GM19395 (cell line): ENCODE data around the gene HEPN1.

Source experiments
- ATAC-seq: cut with Tn5 transposase; IDR thresholded peaks from one replicate; pipeline ENCODE4 v1.9.1; 2021; ENCODE audit warnings: mild to moderate bottlenecking, moderate library complexity; ENCODE audit not compliant: unreplicated experiment

Gene HEPN1

GRCh38 chr11:124918950-124919349, at the start of gene HEPN1:
Gene HEPN1, plus strand, starts transcription at chr11:124919250.
- no peak for ATAC-seq

DNA sequence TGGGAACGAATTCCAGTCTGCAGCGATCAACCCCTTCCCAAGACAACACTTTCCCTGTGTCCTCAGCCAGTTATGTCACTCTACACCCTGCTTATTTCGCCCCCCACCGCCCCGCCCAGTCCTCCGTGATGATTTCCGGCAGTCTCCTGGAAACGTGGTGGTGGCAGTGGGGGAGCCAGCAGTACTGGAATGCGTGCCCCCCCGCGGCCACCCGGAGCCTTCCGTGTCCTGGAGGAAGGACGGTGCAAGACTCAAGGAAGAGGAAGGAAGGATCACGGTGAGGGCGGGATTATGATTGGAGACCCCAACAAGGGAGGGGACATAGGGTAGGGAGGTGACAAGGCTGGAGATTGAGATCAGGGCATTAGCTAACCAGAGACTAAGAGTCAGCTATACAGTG, 49.7 kb upstream of the HEPN1 start:
- no peak for ATAC-seq

DNA sequence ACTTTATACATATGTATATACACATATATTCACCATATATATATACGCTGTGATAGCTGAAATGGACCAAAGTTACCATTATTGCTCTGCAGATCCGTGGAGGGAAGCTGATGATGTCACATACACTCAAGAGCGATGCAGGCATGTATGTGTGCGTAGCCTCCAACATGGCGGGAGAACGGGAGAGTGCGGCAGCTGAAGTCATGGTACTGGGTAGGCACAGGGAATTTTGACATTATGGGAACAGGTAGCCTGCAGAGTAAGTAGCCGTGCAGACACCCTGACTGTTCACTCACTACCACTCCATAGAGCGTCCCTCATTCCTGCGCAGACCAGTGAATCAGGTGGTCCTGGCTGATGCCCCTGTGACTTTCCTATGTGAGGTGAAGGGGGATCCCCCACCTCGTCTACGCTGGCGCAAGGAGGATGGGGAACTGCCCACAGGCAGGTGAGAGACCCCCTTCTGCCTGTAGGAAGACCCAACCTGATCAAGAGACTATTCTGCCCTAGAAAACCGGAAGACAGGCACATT, 49.1 kb upstream of the HEPN1 start:
- no peak for ATAC-seq

DNA sequence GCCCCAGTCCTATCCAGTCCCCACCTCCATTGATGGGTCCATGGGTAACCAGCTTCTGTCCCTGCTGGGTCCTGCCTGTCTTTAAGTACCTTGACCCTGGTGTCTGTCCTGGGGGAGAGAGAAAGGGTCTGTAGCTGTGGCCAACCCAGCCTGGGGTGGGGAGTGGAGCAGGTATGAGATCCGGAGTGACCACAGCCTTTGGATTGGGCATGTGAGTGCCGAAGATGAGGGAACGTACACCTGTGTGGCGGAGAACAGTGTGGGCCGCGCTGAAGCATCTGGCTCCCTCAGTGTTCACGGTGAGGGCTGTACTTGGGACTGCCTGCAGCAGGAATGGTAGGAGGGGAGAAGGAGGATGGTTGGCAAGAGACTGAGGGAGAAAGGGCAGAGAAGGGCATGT, 48.6 kb upstream of the HEPN1 start:
- no peak for ATAC-seq

- no peak for ATAC-seq
Observed at GRCh38 chr11:124872280-124872679, 46.8 kb upstream of the HEPN1 start.

DNA sequence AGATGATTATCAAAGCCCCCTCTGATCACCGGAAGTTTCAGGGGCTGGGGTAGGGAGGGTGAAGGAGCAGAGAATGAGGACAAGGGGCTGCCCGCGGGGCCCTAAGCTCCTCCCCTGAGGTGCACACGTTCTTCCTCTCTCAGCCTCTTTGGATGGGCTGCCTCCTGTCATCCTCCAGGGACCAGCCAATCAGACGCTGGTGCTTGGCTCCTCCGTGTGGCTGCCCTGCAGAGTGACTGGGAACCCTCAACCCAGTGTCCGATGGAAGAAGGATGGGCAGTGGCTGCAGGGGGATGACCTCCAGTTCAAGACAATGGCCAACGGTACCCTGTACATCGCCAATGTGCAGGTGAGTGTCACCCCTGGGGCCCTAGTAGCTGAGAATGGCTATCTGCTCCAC, 46.3 kb upstream of the HEPN1 start:
- ATAC-seq = no peak

GRCh38 chr11:124873951-124874350, 45.1 kb upstream of the HEPN1 start:
- no peak for ATAC-seq

DNA sequence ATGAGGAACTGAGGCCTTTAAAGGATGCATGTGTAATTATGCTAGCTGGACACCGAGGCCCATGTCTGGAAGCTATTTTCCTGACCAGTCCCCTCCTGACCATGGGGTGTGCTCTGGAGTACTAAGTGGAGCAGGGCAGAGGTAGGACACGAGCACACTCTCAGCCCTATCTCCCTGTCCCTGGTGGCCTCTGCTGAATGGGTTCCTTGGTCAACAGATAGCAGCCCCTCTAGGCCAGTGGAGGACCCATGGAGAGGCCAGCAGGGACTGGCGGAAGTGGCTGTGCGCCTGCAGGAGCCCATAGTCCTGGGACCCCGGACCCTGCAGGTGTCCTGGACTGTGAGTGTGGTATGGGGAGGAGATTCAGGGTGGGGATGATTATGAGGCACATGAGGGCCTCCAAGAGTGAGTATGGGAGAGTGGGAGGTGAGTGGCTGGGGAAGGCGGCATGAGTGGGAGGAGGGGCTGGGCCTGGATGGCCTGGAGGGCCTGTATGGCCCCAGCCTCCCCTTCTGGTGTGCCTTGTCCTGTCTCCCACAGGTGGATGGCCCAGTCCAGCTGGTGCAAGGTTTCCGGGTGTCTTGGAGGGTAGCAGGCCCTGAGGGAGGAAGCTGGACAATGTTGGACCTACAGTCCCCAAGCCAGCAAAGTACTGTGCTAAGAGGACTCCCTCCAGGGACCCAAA, 44.3 kb upstream of the HEPN1 start:
- ATAC-seq = no peak

DNA sequence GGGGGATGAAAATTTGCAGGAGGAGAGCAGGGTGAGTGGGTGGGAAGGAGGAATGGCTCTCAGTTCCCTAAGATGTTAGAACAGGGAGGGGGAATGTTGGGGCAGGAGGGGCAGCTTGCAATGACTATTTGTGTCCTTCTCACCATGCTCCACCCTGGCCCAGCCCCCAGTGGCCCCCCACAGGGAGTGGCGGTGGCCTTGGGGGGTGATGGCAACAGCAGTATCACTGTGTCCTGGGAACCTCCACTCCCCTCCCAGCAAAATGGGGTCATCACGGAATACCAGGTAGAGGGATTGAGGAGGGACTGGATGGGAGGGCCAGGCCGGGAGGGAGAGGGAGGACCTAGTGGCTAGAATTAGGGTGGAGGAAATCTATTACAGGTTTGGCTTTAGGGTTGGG, 43.6 kb upstream of the HEPN1 start:
- no peak for ATAC-seq

DNA sequence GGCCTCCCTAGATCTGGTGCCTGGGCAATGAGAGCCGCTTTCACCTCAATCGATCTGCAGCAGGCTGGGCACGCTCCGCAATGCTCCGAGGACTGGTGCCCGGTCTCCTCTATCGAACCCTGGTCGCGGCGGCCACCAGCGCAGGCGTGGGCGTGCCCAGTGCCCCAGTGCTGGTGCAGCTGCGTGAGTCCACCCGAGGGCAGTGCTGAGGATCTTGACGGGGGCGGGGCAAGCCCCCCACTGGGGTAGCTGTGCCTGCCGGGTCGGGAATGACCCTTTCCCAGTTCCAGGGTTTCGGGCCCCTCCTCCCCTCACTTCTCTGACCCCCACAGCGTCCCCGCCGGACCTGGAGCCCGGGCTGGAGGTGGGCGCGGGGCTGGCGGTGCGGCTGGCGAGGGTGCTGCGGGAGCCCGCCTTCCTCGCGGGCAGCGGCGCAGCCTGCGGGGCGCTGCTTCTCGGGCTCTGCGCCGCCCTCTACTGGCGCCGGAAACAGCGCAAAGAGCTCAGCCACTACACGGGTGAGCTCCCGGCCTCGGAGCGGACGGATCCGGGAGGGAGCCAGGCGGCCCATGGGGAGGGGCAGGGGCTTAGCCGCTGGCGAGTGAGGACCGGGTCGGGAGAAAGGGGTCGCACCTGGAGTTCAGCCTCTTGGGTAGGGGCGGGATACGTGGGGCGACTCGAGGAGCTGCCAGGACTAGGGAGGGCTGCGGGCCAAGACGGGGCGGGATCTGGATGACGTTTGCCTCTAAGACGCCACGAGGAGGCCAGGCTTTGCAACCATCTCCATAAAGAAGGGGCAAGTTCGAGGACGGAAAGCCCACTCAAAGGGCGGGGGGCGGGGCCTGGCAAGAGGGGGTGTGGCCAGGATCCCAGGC, 42.9 kb upstream of the HEPN1 start:
- ATAC-seq = peak; percentile 96

DNA sequence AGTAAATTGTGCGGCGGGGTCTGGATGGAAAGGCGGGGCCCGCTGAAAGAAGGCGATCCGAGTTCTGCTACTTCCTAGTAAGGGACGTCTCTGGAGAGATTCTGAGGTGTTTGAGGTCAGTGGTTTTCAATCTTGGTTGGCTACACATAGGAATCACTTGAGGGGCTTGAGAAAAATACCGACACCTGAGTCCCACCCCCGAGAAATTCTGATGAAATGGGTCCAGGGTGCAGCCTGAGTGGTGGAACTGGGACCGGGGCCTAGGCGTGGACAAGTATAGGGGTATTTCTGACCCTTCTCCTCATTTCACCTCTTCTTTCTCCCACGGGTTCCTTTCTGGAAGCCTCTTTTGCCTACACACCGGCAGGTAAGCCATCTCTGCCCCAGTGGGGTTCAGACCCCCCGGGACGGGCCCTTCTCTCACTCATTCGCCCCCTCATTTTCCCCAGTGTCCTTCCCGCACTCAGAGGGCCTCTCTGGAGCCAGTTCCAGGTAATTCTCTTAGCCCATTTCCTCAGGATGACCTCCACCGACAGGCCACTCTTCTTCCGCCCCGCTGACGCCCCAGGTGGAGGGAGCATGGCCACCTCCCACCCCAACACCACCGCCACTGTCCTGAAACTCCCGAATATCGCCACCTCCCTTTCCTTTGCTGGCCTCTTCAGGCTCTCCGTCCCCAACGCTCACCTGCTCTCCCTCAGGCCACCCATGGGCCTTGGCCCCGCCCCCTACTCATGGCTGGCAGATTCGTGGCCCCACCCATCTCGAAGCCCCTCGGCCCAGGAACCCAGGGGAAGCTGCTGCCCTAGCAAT, 42.0 kb upstream of the HEPN1 start:
- no peak for ATAC-seq

DNA sequence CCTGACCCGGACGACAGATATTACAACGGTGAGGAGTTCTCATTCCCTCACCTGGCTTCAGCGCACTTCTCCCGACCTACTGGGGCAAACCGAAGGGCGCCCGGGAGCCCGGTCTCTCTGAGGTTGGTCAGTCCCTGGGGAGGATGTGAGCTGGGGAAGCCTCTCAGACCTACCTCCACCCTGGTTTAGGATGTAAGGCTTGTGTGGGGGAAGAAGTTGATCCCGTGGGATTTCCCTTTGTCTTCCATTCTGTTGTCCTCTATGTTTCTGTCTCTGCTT, 41.5 kb upstream of the HEPN1 start:
- ATAC-seq = no peak

DNA sequence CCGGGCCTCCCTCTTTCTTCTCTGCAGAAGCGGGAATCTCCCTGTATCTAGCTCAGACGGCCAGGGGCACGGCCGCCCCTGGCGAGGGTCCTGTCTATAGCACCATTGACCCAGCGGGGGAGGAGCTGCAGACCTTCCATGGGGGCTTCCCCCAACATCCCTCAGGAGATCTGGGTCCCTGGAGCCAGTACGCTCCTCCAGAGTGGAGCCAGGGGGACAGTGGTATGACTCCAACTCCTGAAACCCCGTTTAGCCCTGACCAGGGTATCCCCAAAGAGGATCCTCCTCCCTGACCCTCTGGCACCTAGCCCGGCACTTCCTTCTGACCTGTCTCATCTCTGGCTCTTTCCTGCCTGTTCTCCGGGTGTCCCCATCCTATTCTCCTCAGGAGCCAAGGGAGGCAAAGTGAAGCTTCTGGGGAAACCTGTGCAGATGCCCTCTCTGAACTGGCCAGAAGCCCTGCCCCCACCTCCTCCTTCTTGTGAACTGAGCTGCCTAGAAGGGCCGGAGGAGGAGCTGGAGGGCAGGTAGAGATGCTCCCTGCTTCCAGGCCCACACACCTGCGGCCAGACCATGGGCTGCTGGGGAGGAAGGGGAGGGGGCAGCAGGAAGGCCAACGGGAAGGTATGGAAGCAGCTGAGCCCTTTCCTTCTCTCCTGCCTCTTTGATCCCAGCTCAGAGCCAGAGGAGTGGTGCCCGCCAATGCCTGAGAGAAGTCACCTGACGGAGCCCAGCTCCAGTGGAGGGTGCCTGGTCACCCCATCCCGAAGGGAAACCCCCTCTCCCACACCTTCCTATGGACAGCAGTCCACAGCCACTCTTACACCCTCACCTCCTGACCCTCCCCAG, 40.9 kb upstream of the HEPN1 start:
- ATAC-seq = no peak

DNA sequence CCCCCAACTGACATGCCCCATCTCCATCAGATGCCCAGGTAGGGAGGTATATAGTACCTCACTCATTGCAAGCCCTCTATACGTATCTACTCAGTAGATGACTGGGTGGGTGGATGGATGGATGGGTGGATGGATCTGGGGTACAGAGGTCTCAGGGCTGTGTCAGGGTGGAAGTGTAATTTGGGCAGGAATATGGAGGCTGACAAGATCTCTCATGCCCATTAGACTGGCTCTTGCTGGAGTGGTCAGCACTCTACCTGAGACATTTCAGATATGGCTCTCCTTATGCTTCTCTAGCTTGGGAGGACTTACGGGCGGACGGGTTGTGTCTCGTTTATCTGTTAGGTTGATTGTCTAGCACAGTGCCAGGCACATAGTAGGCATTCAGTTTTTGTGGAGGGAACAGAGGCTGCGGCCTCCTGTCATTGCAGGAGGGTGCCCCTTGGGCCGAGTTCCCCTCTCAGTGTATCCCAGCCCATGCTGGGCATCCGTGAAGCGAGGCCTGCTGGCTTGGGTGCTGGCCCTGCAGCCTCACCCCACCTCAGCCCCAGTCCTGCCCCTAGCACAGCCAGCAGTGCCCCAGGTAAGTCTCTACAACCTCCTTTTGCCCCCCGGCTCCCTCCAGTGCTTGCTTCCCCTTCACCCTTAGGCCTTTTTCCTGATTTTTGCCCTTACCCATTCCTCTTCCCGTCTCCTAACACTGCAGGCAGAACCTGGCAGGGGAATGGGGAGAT, 40.1 kb upstream of the HEPN1 start:
- no peak for ATAC-seq

DNA sequence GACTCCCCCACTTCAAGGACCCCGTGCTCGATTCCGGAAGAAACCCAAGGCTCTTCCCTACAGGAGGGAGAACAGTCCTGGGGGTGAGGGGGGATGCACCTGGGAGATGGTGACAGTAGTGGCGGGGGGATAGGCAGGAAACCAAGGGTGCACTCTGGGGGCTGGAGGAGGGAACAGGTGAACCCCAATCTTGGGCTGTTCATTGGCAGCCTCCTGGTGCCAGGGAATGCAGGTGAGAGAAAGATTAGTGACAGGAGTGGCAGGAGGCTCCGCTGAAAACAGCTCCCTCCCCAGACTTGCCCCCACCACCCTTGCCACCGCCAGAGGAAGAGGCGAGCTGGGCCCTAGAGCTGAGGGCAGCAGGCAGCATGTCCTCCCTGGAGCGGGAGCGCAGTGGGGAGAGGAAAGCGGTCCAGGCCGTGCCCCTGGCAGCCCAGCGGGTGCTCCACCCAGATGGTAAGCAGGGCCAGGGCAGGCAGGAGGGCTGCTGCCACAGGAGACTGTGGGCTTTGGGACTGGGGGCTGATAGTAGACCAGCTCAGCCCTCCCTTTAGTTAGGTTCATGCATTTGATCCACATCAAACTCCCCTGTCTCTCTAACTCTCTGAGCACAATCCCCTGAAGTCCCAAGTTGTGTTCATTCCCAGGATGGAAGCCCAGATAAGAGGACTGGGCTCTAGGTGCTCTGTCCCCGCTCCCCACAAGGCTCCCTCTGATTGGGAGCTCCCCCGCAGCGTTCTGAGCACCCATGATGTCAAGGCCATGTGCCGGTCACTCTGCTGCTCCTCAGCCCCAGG, 39.4 kb upstream of the HEPN1 start:
- no peak for ATAC-seq

DNA sequence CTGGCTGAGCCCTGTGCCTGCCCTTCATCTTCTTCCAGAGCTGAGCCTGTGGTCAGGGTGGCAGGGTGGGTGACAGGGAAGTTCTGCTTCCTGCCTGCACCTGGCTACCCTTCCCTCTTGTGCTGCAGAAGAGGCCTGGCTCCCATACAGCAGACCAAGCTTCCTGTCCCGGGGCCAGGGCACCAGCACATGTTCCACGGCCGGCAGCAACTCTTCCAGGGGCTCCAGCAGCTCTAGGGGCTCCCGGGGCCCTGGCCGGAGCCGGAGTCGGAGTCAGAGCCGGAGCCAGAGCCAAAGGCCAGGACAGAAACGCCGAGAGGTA, 38.8 kb upstream of the HEPN1 start:
- no peak for ATAC-seq

DNA sequence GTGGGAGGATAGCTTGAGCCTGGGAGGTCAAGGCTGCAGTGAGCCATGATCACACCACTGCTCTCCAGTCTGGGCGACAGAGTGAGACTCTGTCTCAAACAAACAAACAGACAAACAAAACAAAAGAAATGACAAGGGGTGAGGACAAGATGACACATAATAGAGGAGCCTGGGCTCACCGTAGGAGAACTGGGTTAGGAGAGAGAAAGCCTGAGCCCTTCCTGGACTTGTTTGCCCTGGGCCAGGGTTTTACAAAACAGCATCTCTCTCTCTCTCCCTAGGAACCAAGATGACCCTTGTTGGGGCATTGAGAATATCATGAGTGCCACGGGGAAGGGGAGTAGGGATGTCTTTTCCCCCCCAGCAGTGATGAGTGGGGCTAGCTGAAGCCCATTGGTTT, 38.1 kb upstream of the HEPN1 start:
- no peak for ATAC-seq

- no peak for ATAC-seq
Observed at GRCh38 chr11:124882339-124883071, 36.5 kb upstream of the HEPN1 start.

DNA sequence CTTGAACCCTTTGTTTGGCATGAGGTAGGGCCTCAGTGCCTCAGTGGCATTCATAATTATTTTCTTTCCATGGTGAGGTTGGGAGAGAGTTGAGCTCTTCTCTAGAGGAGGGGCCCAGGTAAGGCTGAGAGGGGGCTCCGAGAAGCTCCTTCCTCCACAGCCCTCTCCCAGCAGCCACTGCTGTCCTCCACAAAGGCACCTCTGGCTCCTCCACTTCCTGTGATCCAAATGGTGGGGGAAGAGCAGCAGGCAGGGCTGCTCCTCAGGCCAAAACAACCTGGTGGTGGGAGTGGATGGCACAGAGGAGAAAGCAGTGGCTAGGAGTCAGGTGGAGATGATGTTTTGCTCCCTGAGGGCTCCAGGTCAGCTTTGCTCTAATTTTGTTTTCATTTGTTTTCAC, 34.7 kb upstream of the HEPN1 start:
- no peak for ATAC-seq
